ENCODE measurements around the gene LTB.

LTB gene

GRCh38 chr6:31546339-31546957 is 35.8 kb downstream of the LTB start, which contains the start of gene ATP6V1G2:
ATP6V1G2 (minus strand) TSS chr6:31546608; CDS start chr6:31546559, 49 bp downstream.
- DNase-seq = peak; percentile 98

- no peak for DNase-seq
Measured at GRCh38 chr6:31545291-31545690, 36.9 kb downstream of the LTB start.

GRCh38 chr6:31544676-31545075 is 37.5 kb downstream of the LTB start:
- no peak for DNase-seq

- DNase-seq = no peak
Measured at GRCh38 chr6:31543639-31544038, 38.6 kb downstream of the LTB start.

GRCh38 chr6:31541658-31542521 is 40.3 kb downstream of the LTB start, which contains the start of gene DDX39B:
DDX39B (minus strand) TSS chr6:31542003; CDS start chr6:31540532, 1,471 bp downstream.
- DNase-seq = peak; percentile 98

- DNase-seq = peak; percentile 71
Measured at GRCh38 chr6:31541059-31541657, 41.1 kb downstream of the LTB start.

GRCh38 chr6:31540640-31541039 is 41.6 kb downstream of the LTB start:
- no peak for DNase-seq

GRCh38 chr6:31538805-31539400 is 43.3 kb downstream of the LTB start:
- DNase-seq = no peak

- DNase-seq = no peak
Measured at GRCh38 chr6:31535538-31536324, 46.5 kb downstream of the LTB start.

GRCh38 chr6:31534521-31535040 is 47.6 kb downstream of the LTB start:
- no peak for DNase-seq

- no peak for DNase-seq
Measured at GRCh38 chr6:31534011-31534410, 48.2 kb downstream of the LTB start.

GRCh38 chr6:31533455-31533841 is 48.8 kb downstream of the LTB start:
- no peak for DNase-seq

GRCh38 chr6:31532644-31533454 is 49.4 kb downstream of the LTB start:
- DNase-seq = no peak

- DNase-seq = no peak
Measured at GRCh38 chr6:31531771-31532643, 50.2 kb downstream of the LTB start.

- DNase-seq = no peak
Measured at GRCh38 chr6:31531162-31531561, 51.1 kb downstream of the LTB start.

GRCh38 chr6:31530659-31531058 is 51.6 kb downstream of the LTB start:
- no peak for DNase-seq
